ENCODE results near the gene MACROH2A2.

MACROH2A2 gene

DNA sequence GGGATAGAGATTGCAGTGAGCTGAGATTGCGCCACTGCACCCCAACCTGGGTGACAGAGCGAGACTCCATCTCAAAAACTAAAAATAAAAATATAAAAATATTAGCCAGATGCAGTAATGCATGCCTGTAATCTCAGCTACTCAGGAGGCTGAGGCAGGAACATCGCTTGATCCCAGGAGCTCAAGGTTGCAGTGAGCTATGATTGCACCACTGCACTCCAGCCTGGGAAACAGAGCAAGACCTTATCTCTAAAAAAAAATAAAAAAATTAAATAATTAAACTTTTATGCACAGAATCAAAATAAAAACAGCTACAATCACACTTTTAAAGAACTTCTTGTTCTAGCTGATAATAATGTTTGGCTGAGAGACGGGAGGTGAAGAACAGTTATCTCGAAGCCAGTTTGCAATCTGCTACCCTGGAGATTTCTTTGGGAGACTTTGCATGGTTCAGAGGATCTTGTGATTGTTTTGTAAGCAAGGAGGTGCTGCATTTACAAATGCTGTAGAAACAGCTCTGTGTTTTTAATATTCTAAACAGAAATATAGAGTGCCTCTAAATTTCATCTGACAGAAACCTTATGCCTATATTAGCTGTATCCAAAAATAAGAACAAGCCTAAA is 19.9 kb upstream of the MACROH2A2 start:
- Histone ChIP-seq H3K27me3 (ENCODE audit: insufficient read depth, poor library complexity, severe bottlenecking) (peaks cover 4% of the 10 kb centered on the region), H3K27ac (replicated peaks) (no peak overlapping the region), H3K4me3 (replicated peaks; ENCODE audit: insufficient read depth, low read length) (no peak overlapping the region)
- no peak for DNase-seq (ENCODE audit: low read depth in 1 of 2, low spot score in 1 of 2)
- no peak for TF ChIP-seq POLR2AphosphoS5 (IDR thresholded peaks at IDR 0.05; ENCODE audit: low read depth)
- TF ChIP-seq SPI1 (IDR thresholded peaks at IDR 0.05; ENCODE audit: borderline replicate concordance, low read depth) = no peak
- TF ChIP-seq, protein P1, sequence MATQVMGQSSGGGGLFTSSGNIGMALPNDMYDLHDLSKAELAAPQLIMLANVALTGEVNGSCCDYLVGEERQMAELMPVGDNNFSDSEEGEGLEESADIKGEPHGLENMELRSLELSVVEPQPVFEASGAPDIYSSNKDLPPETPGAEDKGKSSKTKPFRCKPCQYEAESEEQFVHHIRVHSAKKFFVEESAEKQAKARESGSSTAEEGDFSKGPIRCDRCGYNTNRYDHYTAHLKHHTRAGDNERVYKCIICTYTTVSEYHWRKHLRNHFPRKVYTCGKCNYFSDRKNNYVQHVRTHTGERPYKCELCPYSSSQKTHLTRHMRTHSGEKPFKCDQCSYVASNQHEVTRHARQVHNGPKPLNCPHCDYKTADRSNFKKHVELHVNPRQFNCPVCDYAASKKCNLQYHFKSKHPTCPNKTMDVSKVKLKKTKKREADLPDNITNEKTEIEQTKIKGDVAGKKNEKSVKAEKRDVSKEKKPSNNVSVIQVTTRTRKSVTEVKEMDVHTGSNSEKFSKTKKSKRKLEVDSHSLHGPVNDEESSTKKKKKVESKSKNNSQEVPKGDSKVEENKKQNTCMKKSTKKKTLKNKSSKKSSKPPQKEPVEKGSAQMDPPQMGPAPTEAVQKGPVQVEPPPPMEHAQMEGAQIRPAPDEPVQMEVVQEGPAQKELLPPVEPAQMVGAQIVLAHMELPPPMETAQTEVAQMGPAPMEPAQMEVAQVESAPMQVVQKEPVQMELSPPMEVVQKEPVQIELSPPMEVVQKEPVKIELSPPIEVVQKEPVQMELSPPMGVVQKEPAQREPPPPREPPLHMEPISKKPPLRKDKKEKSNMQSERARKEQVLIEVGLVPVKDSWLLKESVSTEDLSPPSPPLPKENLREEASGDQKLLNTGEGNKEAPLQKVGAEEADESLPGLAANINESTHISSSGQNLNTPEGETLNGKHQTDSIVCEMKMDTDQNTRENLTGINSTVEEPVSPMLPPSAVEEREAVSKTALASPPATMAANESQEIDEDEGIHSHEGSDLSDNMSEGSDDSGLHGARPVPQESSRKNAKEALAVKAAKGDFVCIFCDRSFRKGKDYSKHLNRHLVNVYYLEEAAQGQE (IDR thresholded peaks at IDR 0.05; ENCODE audit: insufficient replicate concordance, low read depth) = no peak
- no peak for TF ChIP-seq CTCF (IDR thresholded peaks at IDR 0.05; ENCODE audit: insufficient read depth, low read length)
- TF ChIP-seq GABPA (IDR thresholded peaks at IDR 0.05; ENCODE audit: low read depth) = no peak

DNA sequence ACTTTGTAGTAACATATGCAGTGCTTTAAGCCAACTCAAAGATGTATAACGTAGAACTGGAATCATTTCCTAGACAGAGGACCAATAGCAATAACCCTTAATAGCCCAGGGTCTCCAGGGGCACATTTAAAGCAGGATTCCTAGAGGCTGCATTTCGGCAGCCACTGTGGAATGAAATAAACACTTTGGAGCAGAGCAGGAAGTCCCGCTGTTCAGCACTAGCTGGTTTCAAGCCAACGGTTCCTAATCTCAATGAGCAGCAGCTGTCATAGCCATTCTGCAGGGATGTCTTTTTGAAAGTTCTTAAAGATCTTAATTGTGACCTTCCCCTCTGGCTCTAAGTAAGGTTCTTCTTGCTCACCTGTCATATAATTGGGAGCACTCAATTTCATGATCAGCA is 18.4 kb upstream of the MACROH2A2 start:
- Histone ChIP-seq H3K27ac (replicated peaks) (no peak overlapping the region), H3K27me3 (ENCODE audit: insufficient read depth, poor library complexity, severe bottlenecking) (peaks cover 4% of the 10 kb centered on the region), H3K4me3 (replicated peaks; ENCODE audit: insufficient read depth, low read length) (no peak overlapping the region)
- TF ChIP-seq SPI1 (IDR thresholded peaks at IDR 0.05; ENCODE audit: borderline replicate concordance, low read depth) (no peak), GABPA (IDR thresholded peaks at IDR 0.05; ENCODE audit: low read depth) (no peak), CTCF (IDR thresholded peaks at IDR 0.05; ENCODE audit: insufficient read depth, low read length) (no peak), POLR2AphosphoS5 (IDR thresholded peaks at IDR 0.05; ENCODE audit: low read depth) (no peak)
- TF ChIP-seq, protein P1 (IDR thresholded peaks at IDR 0.05; ENCODE audit: insufficient replicate concordance, low read depth) = no peak
- no peak for DNase-seq (ENCODE audit: low read depth in 1 of 2, low spot score in 1 of 2)

DNA sequence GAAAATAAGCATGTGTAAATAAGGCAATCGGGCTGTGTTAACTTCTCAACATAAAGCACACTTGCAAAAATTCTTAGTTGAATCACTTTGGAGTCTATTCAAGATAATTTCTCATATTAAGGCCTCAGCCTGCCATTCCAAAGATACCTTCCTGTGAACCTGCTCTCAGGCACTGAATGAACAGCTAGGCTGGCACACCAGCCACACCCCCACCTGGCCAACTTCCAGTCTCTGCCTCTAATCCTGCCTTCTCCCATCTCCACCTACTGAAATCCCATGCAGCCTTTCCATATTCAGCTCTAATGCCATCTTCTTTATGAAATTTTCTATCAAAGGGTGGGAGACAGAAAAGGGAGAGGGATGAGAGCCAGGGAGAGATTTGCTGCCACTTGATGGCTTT is 17.1 kb upstream of the MACROH2A2 start:
- TF ChIP-seq CTCF (IDR thresholded peaks at IDR 0.05; ENCODE audit: insufficient read depth, low read length) (no peak), SPI1 (IDR thresholded peaks at IDR 0.05; ENCODE audit: borderline replicate concordance, low read depth) (no peak), GABPA (IDR thresholded peaks at IDR 0.05; ENCODE audit: low read depth) (no peak), POLR2AphosphoS5 (IDR thresholded peaks at IDR 0.05; ENCODE audit: low read depth) (no peak)
- TF ChIP-seq, protein P1 (IDR thresholded peaks at IDR 0.05; ENCODE audit: insufficient replicate concordance, low read depth) = no peak
- no peak for DNase-seq (ENCODE audit: low read depth in 1 of 2, low spot score in 1 of 2)
- H3K27me3 ChIP-seq (ENCODE audit: insufficient read depth, poor library complexity, severe bottlenecking) = peaks cover 4% of the 10 kb centered on the region
- no peak overlapping the region for H3K4me3 ChIP-seq (replicated peaks; ENCODE audit: insufficient read depth, low read length)
- no peak overlapping the region for H3K27ac ChIP-seq (replicated peaks)
